ENCODE measurements around the gene CALCOCO2.
A peak's percentile ranks its signal among the peaks of the same experiment; 100 is the strongest.

CALCOCO2 gene

GRCh38 chr17:48883171-48883570, 52.3 kb downstream of the CALCOCO2 start:
- Histone ChIP-seq H3K27me3 (ENCODE audit: insufficient read depth, poor library complexity, severe bottlenecking) (no peaks in the 10 kb centered on the region), H3K36me3 (ENCODE audit: low read depth) (no peaks in the 10 kb centered on the region), H3K4me3 (ENCODE audit: severe bottlenecking) (no peak overlapping the region), H3K27ac (ENCODE audit: poor library complexity, severe bottlenecking) (no peak overlapping the region), H3K9me3 (ENCODE audit: severe bottlenecking) (no peaks in the 10 kb centered on the region), H3K4me1 (ENCODE audit: insufficient read depth, poor library complexity, severe bottlenecking) (no peaks in the 10 kb centered on the region)
- DNase-seq (ENCODE audit: low spot score) (no peak), ATAC-seq (ENCODE audit: low read depth) (no peak)
- no peak for TF ChIP-seq CTCF (IDR thresholded peaks at IDR 0.05; ENCODE audit: poor library complexity, severe bottlenecking)

- Histone ChIP-seq H3K9me3 (ENCODE audit: severe bottlenecking) (no peaks in the 10 kb centered on the region), H3K4me1 (ENCODE audit: insufficient read depth, poor library complexity, severe bottlenecking) (peaks cover 3% of the 10 kb centered on the region), H3K27ac (ENCODE audit: poor library complexity, severe bottlenecking) (no peak overlapping the region), H3K4me3 (ENCODE audit: severe bottlenecking) (no peak overlapping the region), H3K36me3 (ENCODE audit: low read depth) (peaks cover 13% of the 10 kb centered on the region), H3K27me3 (ENCODE audit: insufficient read depth, poor library complexity, severe bottlenecking) (no peaks in the 10 kb centered on the region)
- TF ChIP-seq CTCF (IDR thresholded peaks at IDR 0.05; ENCODE audit: poor library complexity, severe bottlenecking), result no peak
- DNase-seq (ENCODE audit: low spot score), result no peak
- no peak for ATAC-seq (ENCODE audit: low read depth)
Measured at GRCh38 chr17:48890086-48890485, 59.3 kb downstream of the CALCOCO2 start.

- DNase-seq (ENCODE audit: low spot score) (no peak), ATAC-seq (ENCODE audit: low read depth) (no peak)
- Histone ChIP-seq H3K9me3 (ENCODE audit: severe bottlenecking) (no peaks in the 10 kb centered on the region), H3K4me1 (ENCODE audit: insufficient read depth, poor library complexity, severe bottlenecking) (peaks cover 3% of the 10 kb centered on the region), H3K4me3 (ENCODE audit: severe bottlenecking) (peak overlapping the region; percentile 73), H3K27me3 (ENCODE audit: insufficient read depth, poor library complexity, severe bottlenecking) (no peaks in the 10 kb centered on the region), H3K27ac (ENCODE audit: poor library complexity, severe bottlenecking) (peak overlapping the region; percentile 38), H3K36me3 (ENCODE audit: low read depth) (peaks cover 33% of the 10 kb centered on the region)
- TF ChIP-seq CTCF (IDR thresholded peaks at IDR 0.05; ENCODE audit: poor library complexity, severe bottlenecking), result no peak
Measured at GRCh38 chr17:48892940-48893645, 62.3 kb downstream of the CALCOCO2 start.

- peak overlapping the region; percentile 38 for H3K27ac ChIP-seq (ENCODE audit: poor library complexity, severe bottlenecking)
- TF ChIP-seq CTCF (IDR thresholded peaks at IDR 0.05; ENCODE audit: poor library complexity, severe bottlenecking), result no peak
- ATAC-seq (ENCODE audit: low read depth), result no peak
Measured at GRCh38 chr17:48893646-48894508, 63.0 kb downstream of the CALCOCO2 start.

More at GRCh38 chr17:48893646-48894508, 63.0 kb downstream of the CALCOCO2 start:
- Histone ChIP-seq H3K4me3 (ENCODE audit: severe bottlenecking) (peak overlapping the region; percentile 73), H3K9me3 (ENCODE audit: severe bottlenecking) (no peaks in the 10 kb centered on the region), H3K4me1 (ENCODE audit: insufficient read depth, poor library complexity, severe bottlenecking) (peaks cover 3% of the 10 kb centered on the region), H3K27me3 (ENCODE audit: insufficient read depth, poor library complexity, severe bottlenecking) (no peaks in the 10 kb centered on the region), H3K36me3 (ENCODE audit: low read depth) (peaks cover 37% of the 10 kb centered on the region)
- no peak for DNase-seq (ENCODE audit: low spot score)
